Measurements from ENCODE around the gene TNF.

DNA sequence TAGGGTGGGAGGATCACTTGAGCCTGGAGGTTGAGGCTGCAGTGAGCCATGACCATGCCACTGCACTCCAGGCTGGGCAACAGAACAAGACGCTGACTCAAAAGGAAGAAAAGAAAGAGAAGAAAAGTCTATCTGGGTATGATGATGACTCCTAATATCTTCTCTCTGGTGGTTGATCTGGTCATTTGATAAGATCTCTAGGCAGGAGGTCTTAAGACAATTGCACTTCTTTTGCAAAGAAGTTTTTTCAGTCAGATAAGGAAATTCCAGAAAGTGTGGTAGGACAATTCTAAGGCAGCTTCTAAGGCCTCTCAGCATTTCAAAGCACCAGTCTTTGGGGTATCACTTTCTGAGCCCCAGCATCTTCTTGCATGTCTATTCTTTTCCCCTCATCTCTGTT is 32.0 kb downstream of the TNF start:
- TF ChIP-seq, protein P1, sequence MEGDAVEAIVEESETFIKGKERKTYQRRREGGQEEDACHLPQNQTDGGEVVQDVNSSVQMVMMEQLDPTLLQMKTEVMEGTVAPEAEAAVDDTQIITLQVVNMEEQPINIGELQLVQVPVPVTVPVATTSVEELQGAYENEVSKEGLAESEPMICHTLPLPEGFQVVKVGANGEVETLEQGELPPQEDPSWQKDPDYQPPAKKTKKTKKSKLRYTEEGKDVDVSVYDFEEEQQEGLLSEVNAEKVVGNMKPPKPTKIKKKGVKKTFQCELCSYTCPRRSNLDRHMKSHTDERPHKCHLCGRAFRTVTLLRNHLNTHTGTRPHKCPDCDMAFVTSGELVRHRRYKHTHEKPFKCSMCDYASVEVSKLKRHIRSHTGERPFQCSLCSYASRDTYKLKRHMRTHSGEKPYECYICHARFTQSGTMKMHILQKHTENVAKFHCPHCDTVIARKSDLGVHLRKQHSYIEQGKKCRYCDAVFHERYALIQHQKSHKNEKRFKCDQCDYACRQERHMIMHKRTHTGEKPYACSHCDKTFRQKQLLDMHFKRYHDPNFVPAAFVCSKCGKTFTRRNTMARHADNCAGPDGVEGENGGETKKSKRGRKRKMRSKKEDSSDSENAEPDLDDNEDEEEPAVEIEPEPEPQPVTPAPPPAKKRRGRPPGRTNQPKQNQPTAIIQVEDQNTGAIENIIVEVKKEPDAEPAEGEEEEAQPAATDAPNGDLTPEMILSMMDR (conservative IDR thresholded peaks at IDR 0.05) = no peak
- no peak for TF ChIP-seq ZFX (IDR thresholded peaks at IDR 0.05)

Data from C4-2B (cell line).